Measurements from ENCODE around the gene ATMIN.

Gene ATMIN

GRCh38 chr16:80997964-80998620 is 37.5 kb upstream of the ATMIN start:
- H3K4me3 ChIP-seq (replicated peaks; ENCODE audit: low read depth, low read length): no peak overlapping the region
- no peak for TF ChIP-seq CTCF (IDR thresholded peaks at IDR 0.05; ENCODE audit: low read length, missing control alignments)

GRCh38 chr16:81000873-81001272 is 34.8 kb upstream of the ATMIN start:
- no peak for TF ChIP-seq CTCF (IDR thresholded peaks at IDR 0.05; ENCODE audit: low read length, missing control alignments)
- no peak overlapping the region for H3K4me3 ChIP-seq (replicated peaks; ENCODE audit: low read depth, low read length)

More at GRCh38 chr16:80997964-80998620, 37.5 kb upstream of the ATMIN start:
- no peak for DNase-seq (ENCODE audit: low read depth)

GRCh38 chr16:81001330-81001729 is 34.3 kb upstream of the ATMIN start:
- no peak overlapping the region for H3K4me3 ChIP-seq (replicated peaks; ENCODE audit: low read depth, low read length)
- no peak for TF ChIP-seq CTCF (IDR thresholded peaks at IDR 0.05; ENCODE audit: low read length, missing control alignments)
- DNase-seq (ENCODE audit: low read depth): no peak

More at GRCh38 chr16:81000873-81001272, 34.8 kb upstream of the ATMIN start:
- no peak for DNase-seq (ENCODE audit: low read depth)

GRCh38 chr16:81003064-81003463 is 32.6 kb upstream of the ATMIN start:
- H3K4me3 ChIP-seq (replicated peaks; ENCODE audit: low read depth, low read length): no peak overlapping the region
- DNase-seq (ENCODE audit: low read depth): no peak
- no peak for TF ChIP-seq CTCF (IDR thresholded peaks at IDR 0.05; ENCODE audit: low read length, missing control alignments)

GRCh38 chr16:81003610-81004460 is 31.8 kb upstream of the ATMIN start:
- peak overlapping the region; percentile 24 for H3K4me3 ChIP-seq (replicated peaks; ENCODE audit: low read depth, low read length)
- DNase-seq (ENCODE audit: low read depth): peak; percentile 42
- no peak for TF ChIP-seq CTCF (IDR thresholded peaks at IDR 0.05; ENCODE audit: low read length, missing control alignments)

GRCh38 chr16:81004646-81005353 is 30.8 kb upstream of the ATMIN start:
- peak overlapping the region; percentile 94 for H3K4me3 ChIP-seq (replicated peaks; ENCODE audit: low read depth, low read length)
- peak; percentile 76 for DNase-seq (ENCODE audit: low read depth)
- TF ChIP-seq CTCF (IDR thresholded peaks at IDR 0.05; ENCODE audit: low read length, missing control alignments): peak; percentile 56
